ENCODE data around the gene ZCCHC7. TPM values are rescaled to one million over a fixed set of nuclear protein-coding genes. Genes with fewer than 3 reads are reported as not detected.
A peak's percentile ranks its signal among the peaks of the same experiment; 100 is the strongest.

Gene ZCCHC7
- total and polyA plus RNA-seq, 9 of the 15 experiments (the other 6 are each of a cell fraction or from before 2014, with no cell fraction given) = 34.1 to 68.9 (median 48.8) TPM

DNA sequence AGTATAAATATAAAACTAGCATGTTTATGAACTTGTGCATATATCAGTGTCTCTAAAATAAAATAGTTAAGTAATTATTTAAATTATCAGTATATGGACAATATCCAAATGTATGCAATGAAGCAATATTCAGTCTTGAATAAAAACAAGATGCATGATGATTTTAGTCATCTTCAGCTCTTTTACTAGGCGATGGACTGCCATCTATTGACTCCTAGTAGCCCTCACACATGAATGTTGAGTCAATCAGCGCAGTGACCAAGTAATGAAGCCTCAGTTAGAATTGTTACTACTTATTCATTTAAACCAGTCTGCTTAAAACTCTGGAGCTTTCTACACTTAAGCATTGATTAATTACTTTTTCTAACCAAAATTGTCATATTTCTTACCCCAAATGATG is 209.2 kb downstream of the ZCCHC7 start:
- no peak for FAIRE-seq
- H3K9me1 ChIP-seq (ENCODE audit: control insufficient read depth, insufficient read depth, low read length) = no peaks in the 10 kb centered on the region
- no peaks in the 10 kb centered on the region for H3K27me3 ChIP-seq (ENCODE audit: control insufficient read depth in 2 of 2, insufficient read depth in 2 of 2, low read length in 2 of 2)
- intact Hi-C loops (cut with micrococcal nuclease) (loop anchor here (10.0 kb wide), 1 partner anchor 205 kb away; the partner anchor contains the start of gene ZCCHC7), in situ Hi-C loops (cut with MboI) (no loop called here)
- H2AFZ ChIP-seq (ENCODE audit: low read depth, low read length) = no peak overlapping the region
- POLR2A ChIA-PET = interaction anchor here (0.9 to 1.4 kb wide), 2 partner anchors 12 to 29 kb away, joined by 3 to 6 read pairs; no protein-coding TSS in a partner anchor
- BruUV-seq (replicated peaks) = no TSS peak
- WGBS (ENCODE audit: insufficient coverage, low coverage, missing lambda C conversion rate) = 87% methylated on average over 2 of the region's 2 CpGs
- DNase-seq (ENCODE audit: extremely low read depth in 1 of 4, low spot score in 3 of 4) = peak in 2 of 4 experiments; percentile 17 to 53
- H3K4me3 ChIP-seq = no peak overlapping the region
- H3K79me2 ChIP-seq (ENCODE audit: control insufficient read depth, insufficient read depth, low read length) = peaks cover 16% of the 10 kb centered on the region; the same call in 2 of the 3 replicates
- H4K20me1 ChIP-seq (replicated peaks; ENCODE audit: control insufficient read depth, insufficient read depth, low read length) = no peaks in the 10 kb centered on the region
- peaks cover 14% of the 10 kb centered on the region for H3K36me3 ChIP-seq (ENCODE audit: control insufficient read depth, insufficient read depth, low read length)
- H3K27ac ChIP-seq (ENCODE audit: extremely low read depth, low read depth, low read length) = no peak overlapping the region
- peak; percentile 75 for ATAC-seq
- peaks cover 0 to 8% of the 10 kb centered on the region in 2 experiments; a peak in 1 of 5 replicates for H3K4me1 ChIP-seq (replicated peaks in 1 of 2; ENCODE audit: control insufficient read depth in 2 of 2, insufficient read depth in 2 of 2, low read length in 2 of 2)
- CTCF ChIA-PET (ENCODE audit: low intra/inter-chr PET ratio) = interaction anchor here (1.3 kb wide), 1 partner anchor 334 kb away, joined by 4 read pairs; no protein-coding TSS in a partner anchor
- no peak overlapping the region for H3K4me2 ChIP-seq (ENCODE audit: insufficient read depth, low read length)
- no peaks in the 10 kb centered on the region for H3K9me3 ChIP-seq (replicated peaks; ENCODE audit: control insufficient read depth, insufficient read depth, low read depth, low read length)
- H3K9ac ChIP-seq (ENCODE audit: insufficient read depth in 1 of 2, low read depth in 2 of 2, low read length in 2 of 2) = no peak overlapping the region
- TF ChIP-seq, protein P1, sequence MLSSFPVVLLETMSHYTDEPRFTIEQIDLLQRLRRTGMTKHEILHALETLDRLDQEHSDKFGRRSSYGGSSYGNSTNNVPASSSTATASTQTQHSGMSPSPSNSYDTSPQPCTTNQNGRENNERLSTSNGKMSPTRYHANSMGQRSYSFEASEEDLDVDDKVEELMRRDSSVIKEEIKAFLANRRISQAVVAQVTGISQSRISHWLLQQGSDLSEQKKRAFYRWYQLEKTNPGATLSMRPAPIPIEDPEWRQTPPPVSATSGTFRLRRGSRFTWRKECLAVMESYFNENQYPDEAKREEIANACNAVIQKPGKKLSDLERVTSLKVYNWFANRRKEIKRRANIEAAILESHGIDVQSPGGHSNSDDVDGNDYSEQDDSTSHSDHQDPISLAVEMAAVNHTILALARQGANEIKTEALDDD (IDR thresholded peaks at IDR 0.05) = peak; percentile 54
- no peak for TF ChIP-seq HNRNPL (IDR thresholded peaks at IDR 0.05; ENCODE audit: low read depth, low read length)
- TF ChIP-seq KHSRP (IDR thresholded peaks at IDR 0.05) = no peak
- 0 out of 2 replicates have a peak, but pooled peaks have one; percentile 48 for TF ChIP-seq ZNF274 (IDR thresholded peaks at IDR 0.05; ENCODE audit: borderline replicate concordance, low read depth, low read length)
- TF ChIP-seq TEAD1 (CRISPR knock-in tag; IDR thresholded peaks at IDR 0.05) = no peak
- TF ChIP-seq, protein P2, sequence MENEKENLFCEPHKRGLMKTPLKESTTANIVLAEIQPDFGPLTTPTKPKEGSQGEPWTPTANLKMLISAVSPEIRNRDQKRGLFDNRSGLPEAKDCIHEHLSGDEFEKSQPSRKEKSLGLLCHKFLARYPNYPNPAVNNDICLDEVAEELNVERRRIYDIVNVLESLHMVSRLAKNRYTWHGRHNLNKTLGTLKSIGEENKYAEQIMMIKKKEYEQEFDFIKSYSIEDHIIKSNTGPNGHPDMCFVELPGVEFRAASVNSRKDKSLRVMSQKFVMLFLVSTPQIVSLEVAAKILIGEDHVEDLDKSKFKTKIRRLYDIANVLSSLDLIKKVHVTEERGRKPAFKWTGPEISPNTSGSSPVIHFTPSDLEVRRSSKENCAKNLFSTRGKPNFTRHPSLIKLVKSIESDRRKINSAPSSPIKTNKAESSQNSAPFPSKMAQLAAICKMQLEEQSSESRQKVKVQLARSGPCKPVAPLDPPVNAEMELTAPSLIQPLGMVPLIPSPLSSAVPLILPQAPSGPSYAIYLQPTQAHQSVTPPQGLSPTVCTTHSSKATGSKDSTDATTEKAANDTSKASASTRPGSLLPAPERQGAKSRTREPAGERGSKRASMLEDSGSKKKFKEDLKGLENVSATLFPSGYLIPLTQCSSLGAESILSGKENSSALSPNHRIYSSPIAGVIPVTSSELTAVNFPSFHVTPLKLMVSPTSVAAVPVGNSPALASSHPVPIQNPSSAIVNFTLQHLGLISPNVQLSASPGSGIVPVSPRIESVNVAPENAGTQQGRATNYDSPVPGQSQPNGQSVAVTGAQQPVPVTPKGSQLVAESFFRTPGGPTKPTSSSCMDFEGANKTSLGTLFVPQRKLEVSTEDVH (IDR thresholded peaks at IDR 0.05; ENCODE audit: low read depth, partially characterized antibody) = no peak
- TF ChIP-seq E2F3 (CRISPR knock-in tag; IDR thresholded peaks at IDR 0.05) = no peak
- TF ChIP-seq TCF7L2 (IDR thresholded peaks at IDR 0.05; ENCODE audit: low read depth, low read length) = no peak
- TF ChIP-seq, protein P3, sequence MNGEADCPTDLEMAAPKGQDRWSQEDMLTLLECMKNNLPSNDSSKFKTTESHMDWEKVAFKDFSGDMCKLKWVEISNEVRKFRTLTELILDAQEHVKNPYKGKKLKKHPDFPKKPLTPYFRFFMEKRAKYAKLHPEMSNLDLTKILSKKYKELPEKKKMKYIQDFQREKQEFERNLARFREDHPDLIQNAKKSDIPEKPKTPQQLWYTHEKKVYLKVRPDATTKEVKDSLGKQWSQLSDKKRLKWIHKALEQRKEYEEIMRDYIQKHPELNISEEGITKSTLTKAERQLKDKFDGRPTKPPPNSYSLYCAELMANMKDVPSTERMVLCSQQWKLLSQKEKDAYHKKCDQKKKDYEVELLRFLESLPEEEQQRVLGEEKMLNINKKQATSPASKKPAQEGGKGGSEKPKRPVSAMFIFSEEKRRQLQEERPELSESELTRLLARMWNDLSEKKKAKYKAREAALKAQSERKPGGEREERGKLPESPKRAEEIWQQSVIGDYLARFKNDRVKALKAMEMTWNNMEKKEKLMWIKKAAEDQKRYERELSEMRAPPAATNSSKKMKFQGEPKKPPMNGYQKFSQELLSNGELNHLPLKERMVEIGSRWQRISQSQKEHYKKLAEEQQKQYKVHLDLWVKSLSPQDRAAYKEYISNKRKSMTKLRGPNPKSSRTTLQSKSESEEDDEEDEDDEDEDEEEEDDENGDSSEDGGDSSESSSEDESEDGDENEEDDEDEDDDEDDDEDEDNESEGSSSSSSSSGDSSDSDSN (IDR thresholded peaks at IDR 0.05; ENCODE audit: borderline replicate concordance in 1 of 2, low read depth in 2 of 2, low read length in 2 of 2) = no peak
- no peak for TF ChIP-seq PHF21A (IDR thresholded peaks at IDR 0.05; ENCODE audit: borderline replicate concordance, low read depth)
- TF ChIP-seq CSDE1 (IDR thresholded peaks at IDR 0.05) = no peak
- TF ChIP-seq, protein P4, sequence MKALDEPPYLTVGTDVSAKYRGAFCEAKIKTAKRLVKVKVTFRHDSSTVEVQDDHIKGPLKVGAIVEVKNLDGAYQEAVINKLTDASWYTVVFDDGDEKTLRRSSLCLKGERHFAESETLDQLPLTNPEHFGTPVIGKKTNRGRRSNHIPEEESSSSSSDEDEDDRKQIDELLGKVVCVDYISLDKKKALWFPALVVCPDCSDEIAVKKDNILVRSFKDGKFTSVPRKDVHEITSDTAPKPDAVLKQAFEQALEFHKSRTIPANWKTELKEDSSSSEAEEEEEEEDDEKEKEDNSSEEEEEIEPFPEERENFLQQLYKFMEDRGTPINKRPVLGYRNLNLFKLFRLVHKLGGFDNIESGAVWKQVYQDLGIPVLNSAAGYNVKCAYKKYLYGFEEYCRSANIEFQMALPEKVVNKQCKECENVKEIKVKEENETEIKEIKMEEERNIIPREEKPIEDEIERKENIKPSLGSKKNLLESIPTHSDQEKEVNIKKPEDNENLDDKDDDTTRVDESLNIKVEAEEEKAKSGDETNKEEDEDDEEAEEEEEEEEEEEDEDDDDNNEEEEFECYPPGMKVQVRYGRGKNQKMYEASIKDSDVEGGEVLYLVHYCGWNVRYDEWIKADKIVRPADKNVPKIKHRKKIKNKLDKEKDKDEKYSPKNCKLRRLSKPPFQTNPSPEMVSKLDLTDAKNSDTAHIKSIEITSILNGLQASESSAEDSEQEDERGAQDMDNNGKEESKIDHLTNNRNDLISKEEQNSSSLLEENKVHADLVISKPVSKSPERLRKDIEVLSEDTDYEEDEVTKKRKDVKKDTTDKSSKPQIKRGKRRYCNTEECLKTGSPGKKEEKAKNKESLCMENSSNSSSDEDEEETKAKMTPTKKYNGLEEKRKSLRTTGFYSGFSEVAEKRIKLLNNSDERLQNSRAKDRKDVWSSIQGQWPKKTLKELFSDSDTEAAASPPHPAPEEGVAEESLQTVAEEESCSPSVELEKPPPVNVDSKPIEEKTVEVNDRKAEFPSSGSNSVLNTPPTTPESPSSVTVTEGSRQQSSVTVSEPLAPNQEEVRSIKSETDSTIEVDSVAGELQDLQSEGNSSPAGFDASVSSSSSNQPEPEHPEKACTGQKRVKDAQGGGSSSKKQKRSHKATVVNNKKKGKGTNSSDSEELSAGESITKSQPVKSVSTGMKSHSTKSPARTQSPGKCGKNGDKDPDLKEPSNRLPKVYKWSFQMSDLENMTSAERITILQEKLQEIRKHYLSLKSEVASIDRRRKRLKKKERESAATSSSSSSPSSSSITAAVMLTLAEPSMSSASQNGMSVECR (CRISPR knock-in tag; IDR thresholded peaks at IDR 0.05) = no peak
